Hematopoietic multipotent progenitor cell treated with erythropoietin and hydrocortisone succinate and interleukin-3 and kit ligand, for 6 days (in vitro differentiated cells): Measurements from ENCODE around the gene CASQ1.

Experiments
- DNase-seq: peaks from one replicate; pipeline ENCODE4 v3.0.0-alpha.2; 2015

Gene CASQ1

GRCh38 chr1:160189649-160190625 lies at the start of gene CASQ1:
Gene CASQ1 (plus strand): TSS chr1:160190575. CDS start chr1:160190752, 177 bp downstream.
- DNase-seq, result no peak

GRCh38 chr1:160143695-160144094 lies 46.7 kb upstream of the CASQ1 start:
- DNase-seq, result peak; percentile 61

- DNase-seq, result no peak
These were observed 45.5 kb upstream of the CASQ1 start for GRCh38 chr1:160144921-160145320.

GRCh38 chr1:160146107-160146506 lies 44.3 kb upstream of the CASQ1 start:
- DNase-seq, result no peak

GRCh38 chr1:160148121-160148520 lies 42.3 kb upstream of the CASQ1 start:
- no peak for DNase-seq

GRCh38 chr1:160149233-160149632 lies 41.1 kb upstream of the CASQ1 start:
- DNase-seq, result no peak

- no peak for DNase-seq
These were observed 40.7 kb upstream of the CASQ1 start for GRCh38 chr1:160149716-160150115.

GRCh38 chr1:160151303-160151702 lies 39.1 kb upstream of the CASQ1 start, which contains the start of gene ATP1A4:
Gene ATP1A4 (plus strand): TSS chr1:160151603. CDS start chr1:160152041, 438 bp downstream.
- DNase-seq, result no peak

- no peak for DNase-seq
These were observed 35.6 kb upstream of the CASQ1 start for GRCh38 chr1:160154790-160155189.

- DNase-seq, result no peak
These were observed 34.0 kb upstream of the CASQ1 start for GRCh38 chr1:160156361-160156760.

GRCh38 chr1:160157174-160157573 lies 33.2 kb upstream of the CASQ1 start:
- no peak for DNase-seq

GRCh38 chr1:160158031-160158430 lies 32.3 kb upstream of the CASQ1 start:
- DNase-seq, result no peak

- no peak for DNase-seq
These were observed 31.8 kb upstream of the CASQ1 start for GRCh38 chr1:160158534-160158933.

GRCh38 chr1:160159846-160160245 lies 30.5 kb upstream of the CASQ1 start:
- no peak for DNase-seq

GRCh38 chr1:160161965-160162705 lies 28.2 kb upstream of the CASQ1 start:
- peak; percentile 37 for DNase-seq

GRCh38 chr1:160162931-160163330 lies 27.4 kb upstream of the CASQ1 start:
- DNase-seq, result no peak

GRCh38 chr1:160163615-160164014 lies 26.8 kb upstream of the CASQ1 start:
- DNase-seq, result peak; percentile 44

- no peak for DNase-seq
These were observed 26.3 kb upstream of the CASQ1 start for GRCh38 chr1:160164121-160164520.

- DNase-seq, result peak; percentile 37
These were observed 24.1 kb upstream of the CASQ1 start for GRCh38 chr1:160166166-160166868.

- DNase-seq, result no peak
These were observed 23.3 kb upstream of the CASQ1 start for GRCh38 chr1:160167056-160167455.

GRCh38 chr1:160167580-160167979 lies 22.8 kb upstream of the CASQ1 start:
- no peak for DNase-seq

- peak; percentile 36 for DNase-seq
These were observed 22.4 kb upstream of the CASQ1 start for GRCh38 chr1:160168016-160168415.
